Neuronal stem cell (in vitro differentiated cells): Measurements from ENCODE around the gene FBXW11.

Experiments used
- DNase-seq: peaks from one replicate; pipeline ENCODE4 v3.0.0-alpha.2; 2013; ENCODE audit warnings: low spot score
- H2AFZ ChIP-seq: one replicate; pipeline ENCODE4 v1.6.1; 2013; ENCODE audit warnings: mild to moderate bottlenecking, low read length, inconsistent platforms
- H2AK5ac ChIP-seq: 2 replicates; pipeline ENCODE4 v1.6.1; 2013; ENCODE audit warnings: low read depth, mild to moderate bottlenecking, inconsistent platforms, low read length, moderate library complexity, mixed read lengths
- H2BK120ac ChIP-seq: 2 replicates; pipeline ENCODE4 v1.6.1; 2013; ENCODE audit warnings: low read depth, mild to moderate bottlenecking, inconsistent platforms, low read length, moderate library complexity, mixed read lengths
- H2BK12ac ChIP-seq: one replicate; pipeline ENCODE4 v1.6.1; 2013; ENCODE audit warnings: low read length, inconsistent platforms
- H2BK15ac ChIP-seq: 2 replicates; pipeline ENCODE4 v1.6.1; 2013; ENCODE audit warnings: mild to moderate bottlenecking, low read length, inconsistent platforms, mixed read lengths
- H2BK5ac ChIP-seq: one replicate; pipeline ENCODE4 v1.6.1; 2013; ENCODE audit warnings: inconsistent platforms, mild to moderate bottlenecking, low read length, moderate library complexity
- H3K14ac ChIP-seq: one replicate; pipeline ENCODE4 v1.6.1; 2013; ENCODE audit warnings: low read length, inconsistent platforms
- H3K18ac ChIP-seq: 2 replicates; pipeline ENCODE4 v1.6.1; 2013; ENCODE audit warnings: low read length, inconsistent platforms
- H3K23ac ChIP-seq: 2 replicates; pipeline ENCODE4 v1.6.1; 2013; ENCODE audit warnings: low read depth, mild to moderate bottlenecking, mixed read lengths, low read length, inconsistent platforms; ENCODE audit not compliant: poor library complexity
- H3K27ac ChIP-seq: replicated peaks from 3 replicates; pipeline ENCODE4 v1.5.1; 2013; ENCODE audit warnings: low read length, inconsistent platforms
- H3K27me3 ChIP-seq, 3 experiments: 2 replicates each; pipeline ENCODE4 v1.6.1; 2013; ENCODE audit warnings: low read length in 3 of 3, mild to moderate bottlenecking in 2 of 3, inconsistent platforms in 1 of 3, low read depth in 1 of 3, mixed read lengths in 1 of 3, moderate library complexity in 1 of 3; ENCODE audit not compliant: control insufficient read depth in 3 of 3, insufficient read depth in 3 of 3
- H3K36me3 ChIP-seq, 2 donors: replicated peaks in 1 of 2; 2 replicates each; pipeline ENCODE4 v1.6.1; 2013; ENCODE audit warnings: low read length in 2 of 2; ENCODE audit not compliant: control insufficient read depth in 2 of 2, insufficient read depth in 2 of 2
- H3K4ac ChIP-seq: 2 replicates; pipeline ENCODE4 v1.6.1; 2013; ENCODE audit warnings: inconsistent platforms, mild to moderate bottlenecking, low read length, moderate library complexity
- H3K4me1 ChIP-seq, 2 donors: 1 replicate in 1 of 2; 2 replicates in 1 of 2; pipeline ENCODE4 v1.6.1; 2013; ENCODE audit warnings: low read length in 2 of 2, low read depth in 1 of 2; ENCODE audit not compliant: control insufficient read depth in 2 of 2, insufficient read depth in 1 of 2
- H3K4me2 ChIP-seq: one replicate; pipeline ENCODE4 v1.6.1; 2013; ENCODE audit warnings: mild to moderate bottlenecking, low read length, inconsistent platforms; ENCODE audit not compliant: insufficient read depth, poor library complexity, severe bottlenecking
- H3K4me3 ChIP-seq, 2 donors: 2 replicates each; pipeline ENCODE4 v1.5.1; 2013; ENCODE audit warnings: low read length in 2 of 2, mild to moderate bottlenecking in 2 of 2, inconsistent platforms in 1 of 2, moderate library complexity in 1 of 2
- H3K79me1 ChIP-seq: one replicate; pipeline ENCODE4 v1.6.1; 2013; ENCODE audit warnings: low read depth, mild to moderate bottlenecking, inconsistent platforms, low read length, moderate library complexity
- H3K9ac ChIP-seq: one replicate; pipeline ENCODE4 v1.6.1; 2013; ENCODE audit warnings: mild to moderate bottlenecking, low read depth, low read length, inconsistent platforms; ENCODE audit not compliant: poor library complexity
- H3K9me3 ChIP-seq, 2 donors: replicated peaks in 1 of 2; 2 replicates each; pipeline versions ENCODE3 to v1.6.1; 2013; ENCODE audit warnings: low read length in 2 of 2, mild to moderate bottlenecking in 2 of 2, inconsistent platforms in 1 of 2, low read depth in 1 of 2, mixed read lengths in 1 of 2, moderate library complexity in 1 of 2; ENCODE audit not compliant: control insufficient read depth in 2 of 2, insufficient read depth in 1 of 2
- H4K8ac ChIP-seq: one replicate; pipeline ENCODE4 v1.6.1; 2013; ENCODE audit warnings: low read depth, mild to moderate bottlenecking, inconsistent platforms, low read length, moderate library complexity
- H4K91ac ChIP-seq: one replicate; pipeline ENCODE4 v1.6.1; 2013; ENCODE audit warnings: low read length, low read depth, mild to moderate bottlenecking, inconsistent platforms; ENCODE audit not compliant: poor library complexity
- WGBS, 2 donors: extraction: QIAGEN DNeasy Blood & Tissue Kit; methylation state at CpG; one replicate each; pipeline ENCODE4 v1.1.7; 2013; ENCODE audit warnings: missing lambda C conversion rate in 2 of 2, mixed read lengths in 1 of 2; ENCODE audit not compliant: insufficient read length in 2 of 2, insufficient replicate concordance in 1 of 2; ENCODE audit errors: extremely low coverage in 2 of 2; 5-methylcytosine and 5-hydroxymethylcytosine counted together

The FBXW11 gene

DNA sequence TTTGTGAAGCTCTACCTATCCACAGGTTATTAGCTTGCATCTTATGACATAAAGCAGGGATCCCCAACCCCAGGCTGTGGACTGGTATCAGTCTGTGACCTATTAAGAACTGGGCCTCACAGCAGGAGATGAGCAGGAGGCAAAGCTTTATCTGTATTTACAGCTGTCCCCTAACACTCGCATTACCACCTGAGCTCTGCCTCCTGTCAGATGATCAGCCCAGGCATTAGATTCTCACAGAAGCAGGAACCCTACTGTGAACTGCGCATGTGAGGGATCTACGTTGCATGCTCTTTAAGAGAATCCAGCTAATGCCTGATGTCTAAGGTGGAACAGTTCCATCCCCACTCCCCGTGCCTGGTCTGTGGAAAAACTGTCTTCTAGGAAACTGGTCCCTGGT, 19.7 kb downstream of the FBXW11 start:
- Histone ChIP-seq H2BK120ac (no peak overlapping the region), H2AFZ (no peak overlapping the region), H3K4ac (no peak overlapping the region), H2BK5ac (no peak overlapping the region), H2AK5ac (no peak overlapping the region), H3K18ac (no peak overlapping the region), H3K27ac (no peak overlapping the region), H3K4me1 (no peaks in the 10 kb centered on the region), H4K8ac (no peak overlapping the region), H3K4me2 (no peak overlapping the region), H4K91ac (no peak overlapping the region), H3K9me3 (no peaks in the 10 kb centered on the region), H2BK12ac (no peak overlapping the region), H2BK15ac (no peak overlapping the region), H3K4me3 (no peak overlapping the region), H3K23ac (no peak overlapping the region), H3K9ac (no peak overlapping the region), H3K14ac (no peak overlapping the region), H3K36me3 (peaks cover 2 to 44% of the 10 kb centered on the region in 2 donors), H3K79me1 (no peaks in the 10 kb centered on the region), H3K27me3 (no peaks in the 10 kb centered on the region)
- no CpG with 5 or more reads among the region's 4 CpGs for WGBS, 2 donors
- no peak for DNase-seq

GRCh38 chr5:171984748-171985419, 21.6 kb downstream of the FBXW11 start:
- H2BK15ac ChIP-seq: no peak overlapping the region
- no peak overlapping the region for H3K4ac ChIP-seq
- H2BK5ac ChIP-seq: no peak overlapping the region
- H2AFZ ChIP-seq: no peak overlapping the region
- H3K9ac ChIP-seq: no peak overlapping the region
- H3K27ac ChIP-seq: no peak overlapping the region
- H2BK12ac ChIP-seq: no peak overlapping the region
- no peak overlapping the region for H4K91ac ChIP-seq
- H3K4me2 ChIP-seq: no peak overlapping the region
- DNase-seq: no peak
- H4K8ac ChIP-seq: no peak overlapping the region
- no peaks in the 10 kb centered on the region for H3K4me1 ChIP-seq
- H3K79me1 ChIP-seq: no peaks in the 10 kb centered on the region
- H3K9me3 ChIP-seq: peaks cover 0 to 15% of the 10 kb centered on the region in 2 donors
- 100% methylated on average over 1 of the region's 6 CpGs; no CpG with 5 or more reads in 1 of the 2 donors for WGBS, 2 donors
- no peak overlapping the region for H2BK120ac ChIP-seq
- H2AK5ac ChIP-seq: no peak overlapping the region
- H3K4me3 ChIP-seq: no peak overlapping the region
- no peak overlapping the region for H3K23ac ChIP-seq
- H3K14ac ChIP-seq: no peak overlapping the region
- H3K36me3 ChIP-seq: peaks cover 2 to 28% of the 10 kb centered on the region in 2 donors
- no peaks in the 10 kb centered on the region for H3K27me3 ChIP-seq
- no peak overlapping the region for H3K18ac ChIP-seq

DNA sequence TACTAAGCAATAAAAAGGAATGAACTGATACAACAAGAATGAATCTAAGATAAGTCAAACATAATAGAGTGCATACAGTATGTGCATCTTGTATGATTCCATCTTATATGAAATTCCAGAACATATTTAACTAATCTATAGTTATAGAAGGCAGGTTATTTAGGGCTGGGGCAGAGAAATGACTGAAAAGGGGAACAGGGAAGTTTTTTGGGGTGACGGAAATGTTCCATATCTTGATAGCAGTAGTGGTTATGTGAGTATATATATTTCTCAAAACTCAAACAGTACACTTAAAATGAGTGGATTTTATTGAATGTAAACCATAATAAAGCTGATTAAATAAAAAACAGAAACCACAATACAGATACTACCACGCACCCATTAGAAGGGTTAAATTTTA, 24.6 kb downstream of the FBXW11 start:
- Histone ChIP-seq H3K9me3 (peaks cover 3 to 40% of the 10 kb centered on the region in 2 donors), H2AFZ (no peak overlapping the region), H3K27ac (no peak overlapping the region), H2BK5ac (no peak overlapping the region), H4K8ac (no peak overlapping the region), H3K9ac (no peak overlapping the region), H3K4me2 (no peak overlapping the region), H3K4me1 (no peaks in the 10 kb centered on the region), H3K14ac (no peak overlapping the region), H3K4ac (no peak overlapping the region), H3K36me3 (peaks cover 0 to 13% of the 10 kb centered on the region in 2 donors), H2BK12ac (no peak overlapping the region), H3K4me3 (no peak overlapping the region), H2AK5ac (no peak overlapping the region), H4K91ac (no peak overlapping the region), H2BK120ac (no peak overlapping the region), H2BK15ac (no peak overlapping the region), H3K23ac (no peak overlapping the region), H3K18ac (no peak overlapping the region), H3K27me3 (no peaks in the 10 kb centered on the region), H3K79me1 (no peaks in the 10 kb centered on the region)
- no CpG with 5 or more reads among the region's 2 CpGs for WGBS, 2 donors
- DNase-seq: no peak

DNA sequence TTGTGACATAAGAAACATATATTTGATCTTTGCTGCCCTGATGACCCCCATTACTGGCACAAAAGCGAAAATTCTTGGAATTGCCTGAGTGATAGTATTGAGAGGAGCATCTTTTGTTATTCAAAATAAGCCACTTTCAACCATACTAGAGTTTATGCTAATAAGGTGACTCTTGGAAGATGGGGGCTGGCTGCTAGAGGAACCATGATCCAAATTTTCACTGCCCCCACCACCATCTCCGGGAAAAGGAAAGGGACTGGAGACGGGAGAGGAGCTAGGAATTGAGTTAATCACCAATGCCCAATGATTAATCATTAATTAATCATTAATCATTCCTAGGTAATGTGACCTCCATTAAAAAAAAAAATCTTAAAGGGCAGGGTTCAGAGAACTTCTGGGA, 25.6 kb downstream of the FBXW11 start:
- H2BK15ac ChIP-seq: no peak overlapping the region
- no peak for DNase-seq
- H3K79me1 ChIP-seq: peaks cover 3% of the 10 kb centered on the region
- no peak overlapping the region for H4K91ac ChIP-seq
- H3K18ac ChIP-seq: no peak overlapping the region
- no peak overlapping the region for H3K27ac ChIP-seq
- H3K4ac ChIP-seq: no peak overlapping the region
- no peak overlapping the region for H3K14ac ChIP-seq
- peaks cover 0 to 12% of the 10 kb centered on the region in 2 donors for H3K36me3 ChIP-seq
- H3K4me2 ChIP-seq: no peak overlapping the region
- H2BK5ac ChIP-seq: no peak overlapping the region
- H3K27me3 ChIP-seq: no peaks in the 10 kb centered on the region
- H3K9ac ChIP-seq: no peak overlapping the region
- H3K4me1 ChIP-seq: no peaks in the 10 kb centered on the region
- peaks cover 3 to 40% of the 10 kb centered on the region in 2 donors for H3K9me3 ChIP-seq
- no peak overlapping the region for H2AK5ac ChIP-seq
- H2AFZ ChIP-seq: no peak overlapping the region
- no peak overlapping the region for H2BK12ac ChIP-seq
- no peak overlapping the region for H3K4me3 ChIP-seq
- H4K8ac ChIP-seq: no peak overlapping the region
- no CpG with 5 or more reads among the region's 3 CpGs for WGBS, 2 donors
- no peak overlapping the region for H3K23ac ChIP-seq
- H2BK120ac ChIP-seq: no peak overlapping the region
